GM12878 (cell line): Measurements from ENCODE around the gene EEF2K. TPM values are rescaled to one million over a fixed set of nuclear protein-coding genes. Genes with fewer than 3 reads are reported as not detected.

Source experiments
- ATAC-seq: fragments of 200-7000 bp; cut with Tn5 transposase; 3 replicates; pipeline ENCODE4 v1.9.1; 2020; ENCODE audit warnings: mild to moderate bottlenecking, moderate library complexity
- BruUV-seq: library from RNA; stranded (reverse); fragments of 400-500 nt; replicated peaks from 2 replicates; lab custom pipeline; 2021; lab: Mats Ljungman, UMichigan
- CTCF ChIA-PET: fragments of 300-600 bp; sonication (Branson Sonifier 250); formaldehyde crosslinking; extraction: SDS; loops from one replicate; lab custom pipeline; 2021; ENCODE audit warnings: inconsistent platforms; lab: Yijun Ruan, JAX
- POLR2A ChIA-PET: fragments of 350-600 bp; formaldehyde crosslinking; extraction: SDS; loops from one replicate; lab custom pipeline; 2021; ENCODE audit warnings: inconsistent platforms; lab: Charles Lee
- RAD21 ChIA-PET: fragments of 300-600 bp; sonication (Branson Sonifier 250); formaldehyde crosslinking; loops from one replicate; lab custom pipeline; 2023; ENCODE audit warnings: antibody characterized with exemption; ENCODE audit not compliant: unreplicated experiment; lab: Charles Lee
- SMC1A ChIA-PET: fragments of 300-600 bp; sonication (Branson Sonifier 250); formaldehyde crosslinking; loops from one replicate; lab custom pipeline; 2023; ENCODE audit not compliant: unreplicated experiment, uncharacterized antibody; lab: Charles Lee
- DNase-seq: peaks from one replicate; pipeline ENCODE4 v3.0.0-alpha.2; 2011; ENCODE audit warnings: low read depth, low spot score
- FAIRE-seq: peaks from 3 replicates; lab custom pipeline; 2011; peaks lifted over from hg19 to GRCh38; lab: Jason Lieb, UNC
- H2AFZ ChIP-seq: 2 replicates; pipeline ENCODE4 v1.6.0; 2011; ENCODE audit warnings: low read depth, low read length, control low read depth; ENCODE audit not compliant: control insufficient read depth
- H3K27ac ChIP-seq: 2 replicates; pipeline ENCODE4 v1.5.1; 2011; ENCODE audit warnings: control low read depth; ENCODE audit not compliant: control insufficient read depth, insufficient read depth
- H3K27me3 ChIP-seq, 2 experiments: replicated peaks in 1 of 2; 2 replicates each; pipeline versions ENCODE4 v1.6.0 to v1.6.1; 2011; ENCODE audit warnings: low read length in 1 of 2; ENCODE audit not compliant: control insufficient read depth in 2 of 2, insufficient read depth in 2 of 2
- H3K36me3 ChIP-seq, 2 experiments: 2 replicates each; pipeline ENCODE4 v1.5.1; 2011; ENCODE audit warnings: low read length in 1 of 2; ENCODE audit not compliant: control insufficient read depth in 2 of 2, insufficient read depth in 2 of 2
- H3K4me1 ChIP-seq: 2 replicates; pipeline ENCODE4 v1.6.1; 2011; ENCODE audit warnings: mild to moderate bottlenecking, low read length, moderate library complexity, mixed read lengths; ENCODE audit not compliant: control insufficient read depth, insufficient read depth
- H3K4me2 ChIP-seq: 2 replicates; pipeline ENCODE4 v1.6.0; 2011; ENCODE audit warnings: control low read depth; ENCODE audit not compliant: control insufficient read depth, insufficient read depth
- H3K4me3 ChIP-seq: fragments of 200-600 bp; sonication (generic); 2 replicates; pipeline ENCODE4 v1.5.1; 2016
- H3K79me2 ChIP-seq: 2 replicates; pipeline ENCODE4 v1.6.0; 2011; ENCODE audit warnings: low read length; ENCODE audit not compliant: control insufficient read depth, insufficient read depth
- H3K9ac ChIP-seq: 2 replicates; pipeline ENCODE4 v1.8.0; 2011; ENCODE audit warnings: low read length, control low read depth, mixed read lengths; ENCODE audit not compliant: control insufficient read depth, insufficient read depth
- H3K9me3 ChIP-seq: replicated peaks from 3 replicates; pipeline ENCODE4 v1.5.1; 2011; ENCODE audit warnings: mild to moderate bottlenecking, low read length; ENCODE audit not compliant: control insufficient read depth, insufficient read depth
- H4K20me1 ChIP-seq: 2 replicates; pipeline ENCODE4 v1.6.0; 2011; ENCODE audit not compliant: control insufficient read depth, insufficient read depth
- CHD2 ChIP-seq: IDR thresholded peaks from 2 replicates; pipeline ENCODE4 v1.6.1; 2011; ENCODE audit warnings: low read depth, low read length, improper control_type of control experiment, borderline replicate concordance
- CTCF ChIP-seq, 3 experiments: IDR thresholded peaks in 2 of 3; conservative IDR thresholded peaks in 1 of 3; 2 replicates each; pipeline ENCODE4 v1.5.1; 2011; ENCODE audit warnings: low read depth in 3 of 3, low read length in 3 of 3, mild to moderate bottlenecking in 3 of 3, control low read depth in 2 of 3, moderate library complexity in 2 of 3, inconsistent platforms in 1 of 3, mixed read lengths in 1 of 3; ENCODE audit not compliant: control insufficient read depth in 2 of 3, insufficient read depth in 1 of 3; ENCODE audit errors: extremely low read depth in 1 of 3
- RBBP5 ChIP-seq: fragments of 200-600 bp; sonication (generic); conservative IDR thresholded peaks from 2 replicates; pipeline ENCODE4 v1.6.1; 2016
- SKIL ChIP-seq: fragments of 450-650 bp; IDR thresholded peaks from 2 replicates; pipeline ENCODE4 v1.6.1; 2017; ENCODE audit warnings: mild to moderate bottlenecking, low read depth, inconsistent platforms; ENCODE audit not compliant: poor library complexity, severe bottlenecking
- TAF1 ChIP-seq: IDR thresholded peaks from 2 replicates; pipeline ENCODE4 v1.6.1; 2011; ENCODE audit warnings: mild to moderate bottlenecking, low read depth, low read length, borderline replicate concordance
- TARDBP ChIP-seq: IDR thresholded peaks from 2 replicates; pipeline ENCODE4 v1.6.1; 2016; ENCODE audit warnings: borderline replicate concordance
- TCF12 ChIP-seq: IDR thresholded peaks from 2 replicates; pipeline ENCODE4 v1.6.1; 2011; ENCODE audit warnings: low read depth, mild to moderate bottlenecking, low read length
- ZBTB11 ChIP-seq: fragments of 450-650 bp; formaldehyde crosslinking; IDR thresholded peaks from 2 replicates; pipeline ENCODE4 v1.5.0; 2022; ENCODE audit warnings: mild to moderate bottlenecking, missing genetic modification characterization
- ZBTB33 ChIP-seq: fragments of 450-650 bp; IDR thresholded peaks from 2 replicates; pipeline ENCODE4 v1.6.1; 2017; ENCODE audit warnings: mild to moderate bottlenecking
- ZBTB4 ChIP-seq: fragments of 450-650 bp; formaldehyde crosslinking; IDR thresholded peaks from 2 replicates; pipeline ENCODE4 v1.4.0; 2022; ENCODE audit warnings: mild to moderate bottlenecking, moderate library complexity
- WGBS: methylation state at CpG from one replicate; pipeline ENCODE4 v1.1.6; 2016; ENCODE audit warnings: low lambda C conversion rate; ENCODE audit not compliant: insufficient replicate concordance, insufficient coverage; ENCODE audit errors: missing lambda C conversion rate; 5-methylcytosine and 5-hydroxymethylcytosine counted together
- in situ Hi-C: fragments of 300-500 bp; cut with MboI; formaldehyde crosslinking; loops from 9 replicates; pipeline ENCODE4 v1.14.3; 2018; ENCODE audit warnings: mixed read lengths
- intact Hi-C: fragments of 100-400 bp; cut with micrococcal nuclease; formaldehyde crosslinking; loops from one replicate; pipeline ENCODE4 v1.14.2; 2022; ENCODE audit not compliant: unreplicated experiment
- polyA plus RNA-seq, 11 experiments: library from polyadenylated mRNA; depleted of rRNA in 4 of 11; unstranded in 6 of 11; stranded (reverse) in 5 of 11; fragments of >200 nt; fragmentation: Nextera tagmentation in 4 of 11; fragmentation: Illumina TruSeq in 1 of 11; extraction: Ambion mirVana in 4 of 11; extraction: Trizol in 1 of 11; gene quantifications; 1 replicate in 1 of 11; 2 replicates in 10 of 11; pipeline versions ENCODE4 v1.2.1 to v1.2.3, GENCODE V29; 2011 to 2016; ENCODE audit warnings: inconsistent platforms in 2 of 11, missing spikeins in 2 of 11, low read depth in 1 of 11
- total RNA-seq, 4 experiments: library from RNA; depleted of rRNA in 3 of 4; stranded (reverse); fragments of >200 nt in 3 of 4; fragmentation: Illumina TruSeq in 1 of 4; extraction: Trizol in 1 of 4; gene quantifications; 2 replicates each; pipeline versions ENCODE4 v1.2.1 to v1.2.3, GENCODE V29; 2013 to 2021

EEF2K gene
- total and polyA plus RNA-seq, 10 of the 15 experiments (the other 5 are each of a cell fraction or from before 2014, with no cell fraction given): 2.0 to 29.6 (median 12.2) TPM

GRCh38 chr16:22333457-22333994 is 127.4 kb downstream of the EEF2K start:
- Histone ChIP-seq H3K4me3 (no peak overlapping the region), H3K4me1 (no peaks in the 10 kb centered on the region), H3K27ac (no peak overlapping the region), H3K79me2 (no peaks in the 10 kb centered on the region), H3K36me3 (peaks cover 8 to 15% of the 10 kb centered on the region in 2 experiments; a peak in 3 of 4 replicates), H3K4me2 (no peak overlapping the region), H3K9me3 (peaks cover 13% of the 10 kb centered on the region), H3K27me3 (no peaks in the 10 kb centered on the region), H2AFZ (no peak overlapping the region), H4K20me1 (no peaks in the 10 kb centered on the region), H3K9ac (no peak overlapping the region)
- FAIRE-seq (no peak), ATAC-seq (no peak), DNase-seq (no peak)
- SMC1A ChIA-PET: no interaction called here
- POLR2A ChIA-PET: no interaction called here
- RAD21 ChIA-PET: no interaction called here
- CTCF ChIA-PET: no interaction called here
- in situ Hi-C loops: no loop called here
- intact Hi-C loops: no loop called here
- no TSS peak for BruUV-seq
- WGBS: 98% methylated on average over 6 of the region's 6 CpGs
- no peak for TF ChIP-seq ZBTB4 (CRISPR knock-in tag)
- TF ChIP-seq TCF12: no peak
- TF ChIP-seq TARDBP: no peak
- TF ChIP-seq RBBP5: no peak
- no peak for TF ChIP-seq CHD2
- no peak for TF ChIP-seq ZBTB11 (CRISPR knock-in tag)
- no peak for TF ChIP-seq TAF1
- no peak for TF ChIP-seq SKIL
- no peak for TF ChIP-seq CTCF (IDR thresholded peaks at IDR 0.05 in 2 of 3, conservative IDR thresholded peaks at IDR 0.05 in 1 of 3; ENCODE audit: control insufficient read depth in 2 of 3, extremely low read depth in 1 of 3, insufficient read depth in 1 of 3, low read depth in 3 of 3, low read length in 3 of 3)
- TF ChIP-seq ZBTB33: no peak
